ENCODE data around the gene CAV1. TPM values are rescaled to one million over a fixed set of nuclear protein-coding genes. Genes with fewer than 3 reads are reported as not detected.
A peak's percentile ranks its signal among the peaks of the same experiment; 100 is the strongest.

The CAV1 gene
- total and polyA plus RNA-seq, 2 donors (not counting 1 experiment from before 2014, with no cell fraction given), result 461 to 1,245 TPM

GRCh38 chr7:116500078-116500853, 24.6 kb upstream of the CAV1 start:
- peak; percentile 56 to 85 for DNase-seq (ENCODE audit: low read depth in 2 of 2)
- H3K79me2 ChIP-seq (ENCODE audit: control insufficient read depth, insufficient read depth, low read length), result peaks cover 49% of the 10 kb centered on the region

GRCh38 chr7:116501425-116502167, 23.2 kb upstream of the CAV1 start:
- Histone ChIP-seq H3K79me2 (ENCODE audit: control insufficient read depth, insufficient read depth, low read length) (peaks cover 56% of the 10 kb centered on the region), H2AFZ (ENCODE audit: low read length) (no peak overlapping the region), H3K4me1 (ENCODE audit: control insufficient read depth, extremely low read depth, insufficient read depth, low read length) (peaks cover 5% of the 10 kb centered on the region), H3K9me3 (ENCODE audit: control insufficient read depth, insufficient read depth, low read depth, low read length) (no peaks in the 10 kb centered on the region), H3K4me2 (ENCODE audit: extremely low read depth, insufficient read depth, low read length) (peak overlapping the region; percentile 90), H3K36me3 (ENCODE audit: control insufficient read depth, insufficient read depth, low read length) (peaks cover 3% of the 10 kb centered on the region), H3K27ac (ENCODE audit: insufficient read depth, low read length) (peak overlapping the region; percentile 21), H3K27me3 (ENCODE audit: control insufficient read depth, insufficient read depth, low read length) (no peaks in the 10 kb centered on the region), H3K4me3 (replicated peaks in 1 of 4; ENCODE audit: control extremely low read depth in 1 of 4, insufficient read depth in 1 of 4, low read depth in 3 of 4, low read length in 4 of 4) (peak overlapping the region; percentile 72 to 93 (median 84)), H4K20me1 (ENCODE audit: control insufficient read depth, extremely low read depth, insufficient read depth, low read length) (no peaks in the 10 kb centered on the region), H3K9ac (ENCODE audit: insufficient read depth, low read length) (no peak overlapping the region)
- DNase-seq (ENCODE audit: low read depth in 2 of 2), result peak; percentile 40 to 75
- TF ChIP-seq EZH2 (IDR thresholded peaks at IDR 0.05; ENCODE audit: low read length, missing control alignments) (no peak), CTCF (conservative IDR thresholded peaks at IDR 0.05 in 1 of 2, IDR thresholded peaks at IDR 0.05 in 1 of 2; ENCODE audit: low read depth in 1 of 2, low read length in 2 of 2) (no peak)

More at GRCh38 chr7:116500078-116500853, 24.6 kb upstream of the CAV1 start:
- no peak for TF ChIP-seq EZH2 (IDR thresholded peaks at IDR 0.05; ENCODE audit: low read length, missing control alignments)
- TF ChIP-seq CTCF (conservative IDR thresholded peaks at IDR 0.05 in 1 of 2, IDR thresholded peaks at IDR 0.05 in 1 of 2; ENCODE audit: low read depth in 1 of 2, low read length in 2 of 2), result no peak
- Histone ChIP-seq H2AFZ (ENCODE audit: low read length) (peak overlapping the region; percentile 2), H3K27ac (ENCODE audit: insufficient read depth, low read length) (peak overlapping the region; percentile 73), H3K4me3 (replicated peaks in 1 of 4; ENCODE audit: control extremely low read depth in 1 of 4, insufficient read depth in 1 of 4, low read depth in 3 of 4, low read length in 4 of 4) (peak overlapping the region; percentile 72 to 93 (median 84)), H3K36me3 (ENCODE audit: control insufficient read depth, insufficient read depth, low read length) (no peaks in the 10 kb centered on the region), H3K27me3 (ENCODE audit: control insufficient read depth, insufficient read depth, low read length) (no peaks in the 10 kb centered on the region), H4K20me1 (ENCODE audit: control insufficient read depth, extremely low read depth, insufficient read depth, low read length) (no peaks in the 10 kb centered on the region), H3K9me3 (ENCODE audit: control insufficient read depth, insufficient read depth, low read depth, low read length) (no peaks in the 10 kb centered on the region), H3K4me1 (ENCODE audit: control insufficient read depth, extremely low read depth, insufficient read depth, low read length) (peaks cover 5% of the 10 kb centered on the region), H3K4me2 (ENCODE audit: extremely low read depth, insufficient read depth, low read length) (peak overlapping the region; percentile 90), H3K9ac (ENCODE audit: insufficient read depth, low read length) (peak overlapping the region; percentile 88)

Data from fibroblast of lung (primary cell).